Skeletal muscle satellite cell (primary cell): ENCODE data around the gene MYH9.

Source experiments
- H3K27me3 ChIP-seq: 2 replicates; pipeline ENCODE4 v1.7.0; 2013; ENCODE audit warnings: low read length; ENCODE audit not compliant: control insufficient read depth, insufficient read depth
- H3K36me3 ChIP-seq: 2 replicates; pipeline ENCODE4 v1.7.0; 2013; ENCODE audit warnings: mild to moderate bottlenecking, control low read depth, low read length; ENCODE audit not compliant: insufficient read depth
- H3K4me1 ChIP-seq: 2 replicates; pipeline ENCODE4 v1.7.0; 2013; ENCODE audit warnings: low read length; ENCODE audit not compliant: control insufficient read depth, insufficient read depth
- H3K4me2 ChIP-seq: 2 replicates; pipeline ENCODE4 v1.7.0; 2013; ENCODE audit warnings: mild to moderate bottlenecking, low read length
- H3K4me3 ChIP-seq: 2 replicates; pipeline ENCODE4 v1.7.0; 2013; ENCODE audit warnings: low read length
- H3K9ac ChIP-seq: 2 replicates; pipeline ENCODE4 v1.7.0; 2013; ENCODE audit warnings: mild to moderate bottlenecking, low read depth, low read length, moderate library complexity
- H3K9me3 ChIP-seq: replicated peaks from 2 replicates; pipeline ENCODE4 v1.7.0; 2013; ENCODE audit warnings: mild to moderate bottlenecking, control low read depth, low read length

Gene MYH9

DNA sequence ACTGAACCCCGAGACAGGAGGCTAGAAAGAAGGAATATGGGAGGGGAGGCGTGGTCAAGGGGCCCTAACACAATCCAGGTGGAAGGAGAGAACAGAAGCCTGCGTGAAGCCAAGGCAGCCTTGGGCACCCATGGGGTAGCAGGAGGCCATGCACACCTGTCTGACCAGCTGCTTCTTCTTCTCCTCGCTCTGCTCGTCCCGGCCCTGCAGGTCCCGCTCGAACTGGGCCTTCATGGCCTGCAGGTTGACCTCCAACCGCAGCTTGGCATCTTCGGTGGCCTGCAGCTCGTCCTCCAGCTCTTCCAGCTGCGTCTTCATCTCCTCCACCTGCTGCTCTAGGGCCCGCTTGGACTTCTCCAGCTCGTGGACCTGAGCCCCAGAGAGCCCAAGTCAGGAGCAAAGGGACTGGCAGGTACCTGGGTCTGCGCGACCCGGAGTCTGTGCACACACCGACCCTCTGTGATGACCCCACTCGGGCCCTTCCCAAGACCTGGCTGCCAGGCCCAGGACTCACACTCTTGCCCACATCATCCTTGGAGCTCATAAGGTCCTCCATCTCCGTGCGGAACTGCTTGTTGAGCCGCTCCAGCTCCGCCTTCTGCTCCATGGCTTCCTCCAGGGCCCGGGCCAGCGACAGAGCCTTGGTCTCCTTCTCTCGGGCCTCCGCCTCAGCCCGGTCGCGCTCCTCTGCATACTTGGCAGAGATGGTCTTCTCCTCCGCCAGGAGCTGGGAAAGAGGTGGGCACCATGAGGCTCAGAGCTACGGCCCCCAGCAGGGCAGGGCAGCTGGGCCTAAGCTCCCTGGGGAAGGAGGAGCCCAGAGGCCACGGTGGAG is 99.0 kb downstream of the MYH9 start:
- no peak overlapping the region for H3K4me2 ChIP-seq
- no peak overlapping the region for H3K9ac ChIP-seq
- H3K4me3 ChIP-seq = no peak overlapping the region
- H3K36me3 ChIP-seq = peaks cover 83% of the 10 kb centered on the region
- H3K4me1 ChIP-seq = peaks cover 12% of the 10 kb centered on the region
- H3K27me3 ChIP-seq = no peaks in the 10 kb centered on the region
- no peaks in the 10 kb centered on the region for H3K9me3 ChIP-seq

DNA sequence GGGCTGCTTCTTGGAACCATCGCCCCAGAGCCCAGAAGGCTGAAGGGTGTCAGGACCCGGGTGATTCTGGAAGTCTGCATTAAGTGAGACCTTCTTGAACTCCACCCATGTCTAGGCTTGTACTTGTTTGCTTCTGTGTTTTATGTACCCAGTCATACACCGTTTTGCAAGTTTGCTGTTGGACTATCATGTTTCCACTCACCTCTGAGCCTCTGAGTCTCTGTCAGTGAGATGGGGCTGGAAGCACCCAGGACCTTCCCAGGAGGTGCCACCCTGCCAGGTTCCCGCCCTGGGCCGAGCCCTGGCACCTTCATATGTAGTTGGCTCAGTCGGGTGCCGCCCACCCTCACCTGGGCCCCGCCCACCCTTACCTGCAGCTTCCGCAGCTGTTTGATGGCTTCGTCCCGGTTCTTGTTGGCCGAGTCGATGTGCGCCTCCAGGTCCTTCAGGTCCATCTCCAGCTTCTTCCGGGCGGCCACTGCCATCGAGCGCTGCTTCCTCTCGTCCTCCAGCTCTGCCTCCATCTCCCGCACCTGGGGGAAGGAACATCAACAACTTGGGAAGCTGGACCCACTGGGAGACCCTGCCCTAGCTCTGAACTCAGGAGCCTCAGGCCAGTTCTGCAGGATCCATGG is 99.8 kb downstream of the MYH9 start:
- Histone ChIP-seq H3K36me3 (peaks cover 80% of the 10 kb centered on the region), H3K4me3 (no peak overlapping the region), H3K4me2 (no peak overlapping the region), H3K9me3 (no peaks in the 10 kb centered on the region), H3K4me1 (peaks cover 12% of the 10 kb centered on the region), H3K9ac (no peak overlapping the region), H3K27me3 (no peaks in the 10 kb centered on the region)

DNA sequence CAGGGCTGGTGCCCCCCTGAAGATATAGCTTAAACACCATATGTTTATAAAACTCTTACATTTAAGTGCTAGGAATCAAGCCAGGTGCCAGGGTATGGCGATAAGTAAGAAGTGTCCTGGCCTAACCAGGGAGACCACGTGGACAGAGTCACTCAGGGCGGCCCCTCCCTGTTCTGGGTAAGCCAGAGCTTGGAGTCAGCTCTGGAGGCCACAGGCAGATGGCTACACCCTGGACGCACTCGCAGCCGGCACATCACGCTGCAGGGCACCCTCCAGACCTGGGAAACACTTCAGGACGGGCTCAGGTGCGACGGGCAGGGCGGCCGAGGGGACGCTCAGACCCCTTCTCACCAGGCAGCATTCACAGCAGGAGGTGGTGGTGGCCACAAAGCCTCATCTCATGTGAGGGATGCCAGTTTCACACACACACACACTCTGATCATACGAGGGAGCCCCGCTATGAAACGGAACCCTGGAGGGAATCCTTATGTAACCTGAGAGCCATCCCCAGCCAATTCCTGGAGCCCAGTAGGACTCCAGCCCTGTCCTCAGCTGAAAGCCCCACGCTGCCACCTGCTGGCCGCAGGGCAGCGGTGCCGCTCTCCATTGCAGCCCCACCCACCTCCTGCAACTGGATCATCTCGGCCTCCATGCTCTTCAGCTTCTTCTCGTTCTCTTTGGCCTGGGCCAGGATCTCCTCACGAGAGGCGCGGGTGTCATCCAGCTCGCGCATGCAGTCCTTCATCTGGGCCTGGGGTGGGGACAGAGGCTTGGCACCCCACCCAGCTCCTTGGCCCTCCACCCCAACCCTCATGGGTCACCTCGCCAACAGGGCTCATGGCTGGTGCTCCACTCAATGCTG is 101.4 kb downstream of the MYH9 start:
- Histone ChIP-seq H3K27me3 (no peaks in the 10 kb centered on the region), H3K9ac (no peak overlapping the region), H3K9me3 (no peaks in the 10 kb centered on the region), H3K4me3 (no peak overlapping the region), H3K4me1 (peaks cover 12% of the 10 kb centered on the region), H3K4me2 (no peak overlapping the region), H3K36me3 (peaks cover 81% of the 10 kb centered on the region)

- no peak overlapping the region for H3K4me2 ChIP-seq
- no peak overlapping the region for H3K9ac ChIP-seq
- no peaks in the 10 kb centered on the region for H3K27me3 ChIP-seq
- peaks cover 12% of the 10 kb centered on the region for H3K4me1 ChIP-seq
- no peak overlapping the region for H3K4me3 ChIP-seq
- H3K9me3 ChIP-seq = no peaks in the 10 kb centered on the region
- H3K36me3 ChIP-seq = peaks cover 87% of the 10 kb centered on the region
Observed at GRCh38 chr22:36285545-36285944, 102.2 kb downstream of the MYH9 start.

DNA sequence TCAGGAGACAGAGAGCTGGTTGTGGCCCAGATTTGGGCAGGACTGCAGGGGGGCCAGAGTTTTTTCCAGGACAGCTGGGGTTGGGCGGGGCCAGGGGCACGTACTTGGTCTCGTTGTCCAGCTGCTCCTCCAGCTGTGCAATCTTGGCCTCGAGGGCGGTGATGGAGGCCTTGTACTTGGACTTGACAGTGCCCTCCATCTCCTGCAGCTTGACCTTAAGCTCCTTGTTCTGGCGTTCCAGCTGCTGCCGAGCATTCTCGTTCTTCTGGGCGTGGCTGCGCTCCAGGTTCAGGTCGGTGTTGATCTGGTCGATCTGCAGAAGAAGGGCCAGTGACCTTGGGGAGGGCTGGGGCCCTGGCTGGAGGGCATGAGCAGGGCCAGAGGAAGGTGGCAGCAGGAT is 102.8 kb downstream of the MYH9 start:
- H3K36me3 ChIP-seq = peaks cover 92% of the 10 kb centered on the region
- H3K9me3 ChIP-seq = no peaks in the 10 kb centered on the region
- H3K4me3 ChIP-seq = no peak overlapping the region
- no peaks in the 10 kb centered on the region for H3K27me3 ChIP-seq
- H3K4me1 ChIP-seq = peaks cover 12% of the 10 kb centered on the region
- H3K4me2 ChIP-seq = no peak overlapping the region
- H3K9ac ChIP-seq = no peak overlapping the region

DNA sequence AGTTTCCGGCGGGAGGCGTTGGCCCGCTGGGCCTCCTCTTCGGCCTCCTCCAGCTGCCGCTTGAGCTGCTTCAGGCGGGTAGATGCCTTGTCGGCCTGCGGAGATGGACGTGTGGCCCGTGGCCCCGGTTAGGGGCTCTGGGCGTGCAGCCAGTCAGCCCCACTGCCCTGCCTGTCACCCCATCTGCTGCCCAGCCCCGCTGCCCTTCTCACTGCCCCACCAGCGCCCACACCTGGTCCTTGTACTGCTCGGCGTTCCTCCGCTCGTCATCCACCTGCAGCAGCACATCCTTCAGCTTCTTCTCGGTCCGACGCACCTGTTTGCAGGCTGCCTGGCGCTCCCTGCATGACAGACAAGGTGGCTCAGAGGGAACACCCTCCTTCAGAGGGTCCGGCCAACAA is 103.6 kb downstream of the MYH9 start:
- Histone ChIP-seq H3K4me1 (peaks cover 12% of the 10 kb centered on the region), H3K36me3 (peaks cover 92% of the 10 kb centered on the region), H3K9me3 (no peaks in the 10 kb centered on the region), H3K27me3 (no peaks in the 10 kb centered on the region), H3K4me2 (no peak overlapping the region), H3K9ac (no peak overlapping the region), H3K4me3 (no peak overlapping the region)

GRCh38 chr22:36282328-36282831 is 105.4 kb downstream of the MYH9 start:
- no peak overlapping the region for H3K9ac ChIP-seq
- H3K9me3 ChIP-seq = no peaks in the 10 kb centered on the region
- H3K4me1 ChIP-seq = peaks cover 12% of the 10 kb centered on the region
- no peaks in the 10 kb centered on the region for H3K27me3 ChIP-seq
- H3K4me3 ChIP-seq = no peak overlapping the region
- peaks cover 78% of the 10 kb centered on the region for H3K36me3 ChIP-seq
- no peak overlapping the region for H3K4me2 ChIP-seq

DNA sequence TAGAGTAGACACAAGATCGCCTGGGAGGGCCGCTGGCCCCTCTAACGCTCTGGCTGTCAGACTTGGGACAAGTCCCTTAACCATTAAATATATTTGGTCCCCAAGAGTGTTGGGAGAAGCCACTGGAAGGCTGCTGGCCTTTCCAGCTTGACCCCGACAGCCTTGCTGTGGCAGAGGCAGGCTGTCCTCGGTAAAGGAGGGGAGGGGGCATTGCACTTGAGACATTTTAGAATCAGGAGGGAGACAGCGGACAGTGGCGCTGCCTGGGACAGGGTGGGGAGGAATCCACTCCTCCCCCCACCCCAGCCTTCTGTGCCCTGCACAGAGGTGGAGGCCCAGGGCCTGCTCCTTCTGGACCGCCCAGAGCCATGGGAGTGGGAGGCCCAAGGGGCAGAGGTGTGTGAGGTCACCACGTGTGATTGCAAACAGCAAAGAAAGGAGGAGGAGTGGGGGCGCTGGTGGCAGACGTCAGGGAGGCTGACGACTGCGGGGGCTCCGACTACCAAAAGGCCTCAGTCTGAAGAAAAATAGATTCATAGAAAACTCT is 105.9 kb downstream of the MYH9 start:
- Histone ChIP-seq H3K4me1 (peaks cover 10% of the 10 kb centered on the region), H3K4me3 (no peak overlapping the region), H3K9ac (no peak overlapping the region), H3K36me3 (peaks cover 73% of the 10 kb centered on the region), H3K4me2 (no peak overlapping the region), H3K9me3 (no peaks in the 10 kb centered on the region), H3K27me3 (no peaks in the 10 kb centered on the region)

DNA sequence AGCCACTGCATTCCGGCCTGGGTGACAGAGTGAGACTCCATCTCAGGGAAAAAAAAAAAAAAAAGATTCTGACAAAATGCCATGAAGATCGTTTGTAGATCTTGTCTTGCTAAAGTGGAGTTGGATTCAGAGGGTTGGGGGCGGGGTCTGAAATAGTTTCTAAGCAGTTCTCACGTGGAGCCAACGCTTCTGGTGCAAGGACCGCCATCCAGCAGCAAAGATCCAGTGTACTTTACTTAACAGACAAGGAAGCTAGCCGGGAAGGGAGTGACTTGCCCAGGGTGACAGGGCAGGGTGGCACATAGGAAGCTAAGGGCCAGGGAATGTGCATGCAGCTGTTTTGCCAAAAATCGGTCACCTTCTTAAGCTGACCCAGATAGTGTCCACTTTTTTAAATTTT is 107.4 kb downstream of the MYH9 start:
- H3K9ac ChIP-seq = no peak overlapping the region
- H3K4me3 ChIP-seq = no peak overlapping the region
- no peaks in the 10 kb centered on the region for H3K4me1 ChIP-seq
- no peak overlapping the region for H3K4me2 ChIP-seq
- no peaks in the 10 kb centered on the region for H3K27me3 ChIP-seq
- no peaks in the 10 kb centered on the region for H3K9me3 ChIP-seq
- H3K36me3 ChIP-seq = peaks cover 60% of the 10 kb centered on the region

- Histone ChIP-seq H3K27me3 (no peaks in the 10 kb centered on the region), H3K36me3 (peaks cover 48% of the 10 kb centered on the region), H3K4me2 (no peak overlapping the region), H3K4me1 (no peaks in the 10 kb centered on the region), H3K4me3 (no peak overlapping the region), H3K9ac (no peak overlapping the region), H3K9me3 (no peaks in the 10 kb centered on the region)
Observed at GRCh38 chr22:36279219-36279666, 108.5 kb downstream of the MYH9 start.
